Measurements from ENCODE around the gene CIT. TPM values are rescaled to one million over a fixed set of nuclear protein-coding genes. Genes with fewer than 3 reads are reported as not detected.

CIT gene
- total and polyA plus RNA-seq, 12 donors = 4.3 to 65.9 (median 18.9) TPM

DNA sequence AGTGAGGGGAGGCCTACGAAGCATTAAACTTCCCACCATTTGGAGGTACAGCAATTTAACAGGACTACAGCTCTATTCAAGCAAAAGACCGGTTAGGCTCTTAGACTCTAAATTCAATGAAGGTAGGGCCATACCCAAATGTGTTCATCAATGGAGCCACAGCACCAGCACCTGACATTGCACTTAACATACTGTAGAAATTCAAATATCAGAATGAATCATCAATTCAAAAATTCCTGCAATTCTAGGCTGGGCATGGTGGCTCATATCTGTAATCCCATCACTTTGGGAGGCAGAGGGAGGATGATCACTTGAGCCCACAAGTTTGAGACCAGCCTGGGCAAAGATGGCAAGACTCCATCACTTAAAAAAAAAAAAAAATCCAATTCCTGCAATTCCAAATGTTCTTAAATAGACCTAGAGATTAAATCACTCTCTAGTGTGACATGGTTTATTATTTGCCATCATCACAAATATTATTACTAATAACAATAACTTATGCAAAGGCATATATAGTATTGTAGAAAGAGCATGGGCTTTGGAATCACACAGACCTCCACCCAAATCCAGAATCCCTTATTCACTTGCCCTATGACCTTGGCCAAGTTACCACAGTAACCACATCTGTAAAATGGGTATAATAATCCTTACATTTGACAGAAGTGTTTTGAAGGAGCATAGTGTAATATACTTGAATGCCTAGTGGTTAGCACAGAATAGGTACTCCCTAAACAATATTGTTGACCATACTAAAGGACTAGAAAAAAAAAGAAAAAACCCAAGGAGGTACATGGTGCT lies 59.4 kb downstream of the CIT start:
- Histone ChIP-seq H3K27ac (no peak overlapping the region), H3K9me3 (replicated peaks in 1 of 3) (no peaks in the 10 kb centered on the region), H3K4me1 (replicated peaks in 1 of 2) (no peaks in the 10 kb centered on the region), H3K27me3 (no peaks in the 10 kb centered on the region), H3K36me3 (replicated peaks in 1 of 2) (no peaks in the 10 kb centered on the region), H3K4me3 (no peak overlapping the region)
- 89 to 100% (median 97%) methylated on average over 2 of the region's 2 CpGs for WGBS, 4 donors
- TF ChIP-seq, protein P1, sequence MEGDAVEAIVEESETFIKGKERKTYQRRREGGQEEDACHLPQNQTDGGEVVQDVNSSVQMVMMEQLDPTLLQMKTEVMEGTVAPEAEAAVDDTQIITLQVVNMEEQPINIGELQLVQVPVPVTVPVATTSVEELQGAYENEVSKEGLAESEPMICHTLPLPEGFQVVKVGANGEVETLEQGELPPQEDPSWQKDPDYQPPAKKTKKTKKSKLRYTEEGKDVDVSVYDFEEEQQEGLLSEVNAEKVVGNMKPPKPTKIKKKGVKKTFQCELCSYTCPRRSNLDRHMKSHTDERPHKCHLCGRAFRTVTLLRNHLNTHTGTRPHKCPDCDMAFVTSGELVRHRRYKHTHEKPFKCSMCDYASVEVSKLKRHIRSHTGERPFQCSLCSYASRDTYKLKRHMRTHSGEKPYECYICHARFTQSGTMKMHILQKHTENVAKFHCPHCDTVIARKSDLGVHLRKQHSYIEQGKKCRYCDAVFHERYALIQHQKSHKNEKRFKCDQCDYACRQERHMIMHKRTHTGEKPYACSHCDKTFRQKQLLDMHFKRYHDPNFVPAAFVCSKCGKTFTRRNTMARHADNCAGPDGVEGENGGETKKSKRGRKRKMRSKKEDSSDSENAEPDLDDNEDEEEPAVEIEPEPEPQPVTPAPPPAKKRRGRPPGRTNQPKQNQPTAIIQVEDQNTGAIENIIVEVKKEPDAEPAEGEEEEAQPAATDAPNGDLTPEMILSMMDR (IDR thresholded peaks at IDR 0.05) = no peak
- no peak for TF ChIP-seq POLR2A (IDR thresholded peaks at IDR 0.05)
- DNase-seq = no peak
- intact Hi-C loops (cut with DNase I) = no loop called here

DNA sequence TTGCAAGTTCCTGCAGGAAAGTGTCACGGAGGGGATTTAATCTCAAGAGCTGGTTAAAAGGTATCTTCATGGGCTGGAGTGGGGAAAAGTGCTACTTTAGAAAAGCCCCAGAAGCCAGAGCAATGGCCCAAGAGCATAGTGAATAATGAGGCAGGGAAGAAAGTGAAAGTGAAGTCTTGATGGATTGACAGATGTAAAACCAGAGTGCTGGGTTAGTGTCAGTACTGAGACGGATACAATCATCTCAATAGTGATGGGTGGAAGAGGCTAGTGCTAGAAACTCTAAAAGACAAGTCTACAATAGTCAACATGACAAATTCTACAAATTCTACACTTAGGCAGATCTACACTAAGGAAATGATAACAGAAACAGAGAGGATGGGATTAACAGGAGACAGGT lies 68.1 kb downstream of the CIT start:
- intact Hi-C loops (cut with DNase I) = no loop called here
- H3K4me3 ChIP-seq = no peak overlapping the region
- H3K9me3 ChIP-seq (replicated peaks in 1 of 3) = no peaks in the 10 kb centered on the region
- TF ChIP-seq POLR2A (IDR thresholded peaks at IDR 0.05) = no peak
- TF ChIP-seq, protein P1 (IDR thresholded peaks at IDR 0.05) = no peak
- H3K4me1 ChIP-seq (replicated peaks in 1 of 2) = peaks cover 0 to 8% of the 10 kb centered on the region in 2 donors
- no peaks in the 10 kb centered on the region for H3K36me3 ChIP-seq (replicated peaks in 1 of 2)
- WGBS, 4 donors = 84 to 95% (median 87%) methylated on average over 2 of the region's 2 CpGs
- DNase-seq = no peak
- no peak overlapping the region for H3K27ac ChIP-seq
- no peaks in the 10 kb centered on the region for H3K27me3 ChIP-seq

DNA sequence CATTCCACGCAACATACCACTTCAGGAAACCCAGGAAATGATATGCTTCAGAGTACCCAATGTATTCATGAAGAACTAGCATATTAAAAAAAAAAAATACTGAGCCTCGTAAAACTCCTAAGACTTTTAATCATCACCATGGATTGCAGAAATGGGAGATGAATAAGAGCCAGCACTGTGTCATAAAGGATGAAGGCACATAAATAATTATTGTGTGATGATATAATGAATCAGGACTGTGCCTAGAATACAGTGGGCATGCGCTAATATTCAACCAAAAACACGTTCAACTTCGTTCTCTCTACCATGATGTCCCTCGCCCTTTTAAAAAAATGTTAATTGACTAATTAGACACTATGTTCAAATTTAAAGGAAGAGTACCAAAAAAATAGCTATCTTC lies 68.7 kb downstream of the CIT start:
- H3K36me3 ChIP-seq (replicated peaks in 1 of 2) = no peaks in the 10 kb centered on the region
- H3K27ac ChIP-seq = no peak overlapping the region
- no peaks in the 10 kb centered on the region for H3K27me3 ChIP-seq
- DNase-seq = no peak
- H3K4me1 ChIP-seq (replicated peaks in 1 of 2) = peaks cover 0 to 13% of the 10 kb centered on the region in 2 donors
- H3K4me3 ChIP-seq = no peak overlapping the region
- H3K9me3 ChIP-seq (replicated peaks in 1 of 3) = no peaks in the 10 kb centered on the region
- intact Hi-C loops (cut with DNase I) = no loop called here
- 82 to 90% (median 86%) methylated on average over 6 of the region's 6 CpGs for WGBS, 4 donors
- no peak for TF ChIP-seq POLR2A (IDR thresholded peaks at IDR 0.05)
- TF ChIP-seq, protein P1 (IDR thresholded peaks at IDR 0.05) = no peak

DNA sequence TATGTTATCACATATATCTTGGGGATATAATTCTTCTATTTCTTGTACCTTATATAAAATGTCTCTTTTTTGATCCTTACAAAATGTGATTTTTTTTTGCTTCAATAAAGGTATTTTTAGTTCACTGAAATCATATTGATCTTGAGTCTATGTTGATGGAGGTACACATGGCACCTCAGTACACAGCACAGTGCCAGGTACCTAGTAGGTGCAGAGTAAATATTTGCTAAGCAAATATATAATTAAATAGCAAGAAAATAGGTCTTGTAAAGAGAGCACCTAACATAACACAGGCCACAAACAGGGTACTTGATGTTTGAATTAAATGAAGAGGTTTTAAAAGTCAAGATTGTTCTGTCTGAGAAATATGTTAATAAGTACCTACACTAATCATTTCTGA lies 69.7 kb downstream of the CIT start:
- H3K4me1 ChIP-seq (replicated peaks in 1 of 2) = peaks cover 0 to 13% of the 10 kb centered on the region in 2 donors
- no peaks in the 10 kb centered on the region for H3K27me3 ChIP-seq
- intact Hi-C loops (cut with DNase I) = no loop called here
- no peak overlapping the region for H3K27ac ChIP-seq
- no peak overlapping the region for H3K4me3 ChIP-seq
- no peaks in the 10 kb centered on the region for H3K9me3 ChIP-seq (replicated peaks in 1 of 3)
- no peak for DNase-seq
- H3K36me3 ChIP-seq (replicated peaks in 1 of 2) = no peaks in the 10 kb centered on the region
- TF ChIP-seq, protein P1 (IDR thresholded peaks at IDR 0.05) = no peak
- no peak for TF ChIP-seq POLR2A (IDR thresholded peaks at IDR 0.05)

All from adrenal gland (tissue), 12 donors.